ENCODE results near the gene GRM8. TPM values are rescaled to one million over a fixed set of nuclear protein-coding genes. Genes with fewer than 3 reads are reported as not detected.

The GRM8 gene
- polyA plus RNA-seq, 1 donor from 2014 or later = 1.5 TPM

DNA sequence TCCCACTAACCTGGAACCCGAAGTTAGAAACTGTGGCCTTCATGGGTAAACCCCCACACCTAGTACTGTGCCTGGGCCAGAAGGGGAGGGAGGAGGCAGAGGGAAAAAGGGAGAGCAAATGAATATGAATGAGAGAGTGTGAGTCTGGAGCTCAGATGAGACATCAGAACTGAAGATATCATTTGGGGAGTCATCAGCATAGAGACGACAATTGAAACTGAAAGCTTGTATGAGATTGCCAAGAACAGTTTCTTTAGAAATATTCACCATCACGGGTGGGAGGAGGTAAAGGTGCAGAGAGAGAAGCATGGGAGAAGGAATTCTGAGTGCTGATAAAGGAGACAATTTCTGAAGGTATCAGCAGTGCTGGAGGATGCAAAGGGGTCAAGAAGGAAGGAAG, 171.2 kb downstream of the GRM8 start:
- Histone ChIP-seq H3K9me2 (ENCODE audit: insufficient read depth, low read length) (no peaks in the 10 kb centered on the region), H3K36me3 (ENCODE audit: insufficient read depth, low read length) (no peaks in the 10 kb centered on the region), H3K27me3 (ENCODE audit: insufficient read depth, low read depth, low read length) (no peaks in the 10 kb centered on the region), H3K4me2 (ENCODE audit: low read length) (no peak overlapping the region), H3F3A (ENCODE audit: insufficient read depth, low read length, poor library complexity, severe bottlenecking) (no peaks in the 10 kb centered on the region), H3K27ac (ENCODE audit: low read length) (no peak overlapping the region), H2AFZ (ENCODE audit: low read depth, low read length) (no peak overlapping the region), H3K79me2 (replicated peaks; ENCODE audit: insufficient read depth, low read length) (no peaks in the 10 kb centered on the region), H3K9me3 (ENCODE audit: low read length) (no peaks in the 10 kb centered on the region), H4K20me1 (ENCODE audit: insufficient read depth) (no peaks in the 10 kb centered on the region), H3K9ac (ENCODE audit: low read length) (no peak overlapping the region), H3K4me3 (ENCODE audit: low read length) (no peak overlapping the region)
- no peak for TF ChIP-seq POLR2AphosphoS5 (IDR thresholded peaks at IDR 0.05)
- TF ChIP-seq MXI1 (conservative IDR thresholded peaks at IDR 0.05; ENCODE audit: poor library complexity, severe bottlenecking) = no peak
- TF ChIP-seq, protein P1, sequence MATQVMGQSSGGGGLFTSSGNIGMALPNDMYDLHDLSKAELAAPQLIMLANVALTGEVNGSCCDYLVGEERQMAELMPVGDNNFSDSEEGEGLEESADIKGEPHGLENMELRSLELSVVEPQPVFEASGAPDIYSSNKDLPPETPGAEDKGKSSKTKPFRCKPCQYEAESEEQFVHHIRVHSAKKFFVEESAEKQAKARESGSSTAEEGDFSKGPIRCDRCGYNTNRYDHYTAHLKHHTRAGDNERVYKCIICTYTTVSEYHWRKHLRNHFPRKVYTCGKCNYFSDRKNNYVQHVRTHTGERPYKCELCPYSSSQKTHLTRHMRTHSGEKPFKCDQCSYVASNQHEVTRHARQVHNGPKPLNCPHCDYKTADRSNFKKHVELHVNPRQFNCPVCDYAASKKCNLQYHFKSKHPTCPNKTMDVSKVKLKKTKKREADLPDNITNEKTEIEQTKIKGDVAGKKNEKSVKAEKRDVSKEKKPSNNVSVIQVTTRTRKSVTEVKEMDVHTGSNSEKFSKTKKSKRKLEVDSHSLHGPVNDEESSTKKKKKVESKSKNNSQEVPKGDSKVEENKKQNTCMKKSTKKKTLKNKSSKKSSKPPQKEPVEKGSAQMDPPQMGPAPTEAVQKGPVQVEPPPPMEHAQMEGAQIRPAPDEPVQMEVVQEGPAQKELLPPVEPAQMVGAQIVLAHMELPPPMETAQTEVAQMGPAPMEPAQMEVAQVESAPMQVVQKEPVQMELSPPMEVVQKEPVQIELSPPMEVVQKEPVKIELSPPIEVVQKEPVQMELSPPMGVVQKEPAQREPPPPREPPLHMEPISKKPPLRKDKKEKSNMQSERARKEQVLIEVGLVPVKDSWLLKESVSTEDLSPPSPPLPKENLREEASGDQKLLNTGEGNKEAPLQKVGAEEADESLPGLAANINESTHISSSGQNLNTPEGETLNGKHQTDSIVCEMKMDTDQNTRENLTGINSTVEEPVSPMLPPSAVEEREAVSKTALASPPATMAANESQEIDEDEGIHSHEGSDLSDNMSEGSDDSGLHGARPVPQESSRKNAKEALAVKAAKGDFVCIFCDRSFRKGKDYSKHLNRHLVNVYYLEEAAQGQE (IDR thresholded peaks at IDR 0.05; ENCODE audit: borderline replicate concordance) = no peak
- TF ChIP-seq CTCF (IDR thresholded peaks at IDR 0.05; ENCODE audit: poor library complexity, severe bottlenecking) = no peak
- TF ChIP-seq RAD21 (conservative IDR thresholded peaks at IDR 0.05) = no peak
- TF ChIP-seq SMC3 (conservative IDR thresholded peaks at IDR 0.05; ENCODE audit: poor library complexity) = no peak
- TF ChIP-seq EP300 (conservative IDR thresholded peaks at IDR 0.05; ENCODE audit: poor library complexity, severe bottlenecking) = no peak
- TF ChIP-seq EZH2 (IDR thresholded peaks at IDR 0.05; ENCODE audit: borderline replicate concordance, insufficient read depth, low read length, poor library complexity, severe bottlenecking) = no peak
- TF ChIP-seq TAF1 (IDR thresholded peaks at IDR 0.05; ENCODE audit: low read depth) = no peak

- Histone ChIP-seq H4K20me1 (ENCODE audit: insufficient read depth) (no peaks in the 10 kb centered on the region), H3K9me3 (ENCODE audit: low read length) (no peaks in the 10 kb centered on the region), H3K9ac (ENCODE audit: low read length) (no peak overlapping the region), H3F3A (ENCODE audit: insufficient read depth, low read length, poor library complexity, severe bottlenecking) (no peaks in the 10 kb centered on the region), H3K9me2 (ENCODE audit: insufficient read depth, low read length) (no peaks in the 10 kb centered on the region), H3K4me3 (ENCODE audit: low read length) (no peak overlapping the region), H3K79me2 (replicated peaks; ENCODE audit: insufficient read depth, low read length) (no peaks in the 10 kb centered on the region), H3K27ac (ENCODE audit: low read length) (no peak overlapping the region), H3K4me2 (ENCODE audit: low read length) (no peak overlapping the region), H2AFZ (ENCODE audit: low read depth, low read length) (no peak overlapping the region), H3K27me3 (ENCODE audit: insufficient read depth, low read depth, low read length) (no peaks in the 10 kb centered on the region), H3K36me3 (ENCODE audit: insufficient read depth, low read length) (no peaks in the 10 kb centered on the region)
- TF ChIP-seq MXI1 (conservative IDR thresholded peaks at IDR 0.05; ENCODE audit: poor library complexity, severe bottlenecking) = no peak
- no peak for TF ChIP-seq SMC3 (conservative IDR thresholded peaks at IDR 0.05; ENCODE audit: poor library complexity)
Measured at GRCh38 chr7:127080576-127080975, 172.2 kb downstream of the GRM8 start.

DNA sequence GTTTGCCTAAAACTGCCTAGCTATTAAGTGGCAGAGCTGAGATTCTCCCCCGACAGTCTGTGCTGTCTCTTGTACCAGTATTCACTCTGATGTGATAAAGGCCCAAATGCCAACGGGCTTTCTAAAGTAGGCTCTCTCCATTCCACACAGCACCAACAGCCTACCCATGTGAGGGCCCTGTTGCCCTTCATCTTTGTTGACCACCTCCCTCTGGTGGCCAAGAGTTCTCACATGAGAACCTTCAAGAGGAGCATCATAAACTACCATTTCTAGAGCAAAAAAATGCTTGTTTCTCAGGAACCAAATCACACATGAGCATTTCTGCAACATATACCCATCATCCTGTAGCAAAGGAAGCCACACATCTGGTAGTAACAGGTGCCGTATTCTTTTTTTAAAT, 185.8 kb downstream of the GRM8 start:
- H3K36me3 ChIP-seq (ENCODE audit: insufficient read depth, low read length) = no peaks in the 10 kb centered on the region
- H3K27ac ChIP-seq (ENCODE audit: low read length) = no peak overlapping the region
- H3K9me3 ChIP-seq (ENCODE audit: low read length) = no peaks in the 10 kb centered on the region
- H3K9ac ChIP-seq (ENCODE audit: low read length) = no peak overlapping the region
- H3K79me2 ChIP-seq (replicated peaks; ENCODE audit: insufficient read depth, low read length) = no peaks in the 10 kb centered on the region
- TF ChIP-seq RAD21 (conservative IDR thresholded peaks at IDR 0.05) = no peak
- TF ChIP-seq EP300 (conservative IDR thresholded peaks at IDR 0.05; ENCODE audit: poor library complexity, severe bottlenecking) = no peak
- TF ChIP-seq POLR2AphosphoS5 (IDR thresholded peaks at IDR 0.05) = no peak
- TF ChIP-seq SMC3 (conservative IDR thresholded peaks at IDR 0.05; ENCODE audit: poor library complexity) = no peak
- TF ChIP-seq EZH2 (IDR thresholded peaks at IDR 0.05; ENCODE audit: borderline replicate concordance, insufficient read depth, low read length, poor library complexity, severe bottlenecking) = no peak
- TF ChIP-seq TAF1 (IDR thresholded peaks at IDR 0.05; ENCODE audit: low read depth) = no peak
- TF ChIP-seq, protein P1 (IDR thresholded peaks at IDR 0.05; ENCODE audit: borderline replicate concordance) = no peak
- no peak for TF ChIP-seq CTCF (IDR thresholded peaks at IDR 0.05; ENCODE audit: poor library complexity, severe bottlenecking)
- no peak for TF ChIP-seq MXI1 (conservative IDR thresholded peaks at IDR 0.05; ENCODE audit: poor library complexity, severe bottlenecking)
- no peaks in the 10 kb centered on the region for H4K20me1 ChIP-seq (ENCODE audit: insufficient read depth)
- H3K9me2 ChIP-seq (ENCODE audit: insufficient read depth, low read length) = no peaks in the 10 kb centered on the region
- H2AFZ ChIP-seq (ENCODE audit: low read depth, low read length) = no peak overlapping the region
- no peak overlapping the region for H3K4me3 ChIP-seq (ENCODE audit: low read length)
- H3K4me2 ChIP-seq (ENCODE audit: low read length) = no peak overlapping the region
- no peaks in the 10 kb centered on the region for H3F3A ChIP-seq (ENCODE audit: insufficient read depth, low read length, poor library complexity, severe bottlenecking)
- no peaks in the 10 kb centered on the region for H3K27me3 ChIP-seq (ENCODE audit: insufficient read depth, low read depth, low read length)

All from neural cell (in vitro differentiated cells).